ENCODE measurements around the gene HOTAIR.

The HOTAIR gene

GRCh38 chr12:53955776-53956250, 18.9 kb downstream of the HOTAIR start:
- DNase-seq = no peak

- DNase-seq = no peak
Observed at GRCh38 chr12:53955036-53955775, 19.5 kb downstream of the HOTAIR start.

- no peak for DNase-seq
Observed at GRCh38 chr12:53954694-53955035, 20.1 kb downstream of the HOTAIR start, which contains the start of gene HOXC12. HOXC12 (plus strand) TSS chr12:53954903; CDS start chr12:53954930, 27 bp downstream.

DNA sequence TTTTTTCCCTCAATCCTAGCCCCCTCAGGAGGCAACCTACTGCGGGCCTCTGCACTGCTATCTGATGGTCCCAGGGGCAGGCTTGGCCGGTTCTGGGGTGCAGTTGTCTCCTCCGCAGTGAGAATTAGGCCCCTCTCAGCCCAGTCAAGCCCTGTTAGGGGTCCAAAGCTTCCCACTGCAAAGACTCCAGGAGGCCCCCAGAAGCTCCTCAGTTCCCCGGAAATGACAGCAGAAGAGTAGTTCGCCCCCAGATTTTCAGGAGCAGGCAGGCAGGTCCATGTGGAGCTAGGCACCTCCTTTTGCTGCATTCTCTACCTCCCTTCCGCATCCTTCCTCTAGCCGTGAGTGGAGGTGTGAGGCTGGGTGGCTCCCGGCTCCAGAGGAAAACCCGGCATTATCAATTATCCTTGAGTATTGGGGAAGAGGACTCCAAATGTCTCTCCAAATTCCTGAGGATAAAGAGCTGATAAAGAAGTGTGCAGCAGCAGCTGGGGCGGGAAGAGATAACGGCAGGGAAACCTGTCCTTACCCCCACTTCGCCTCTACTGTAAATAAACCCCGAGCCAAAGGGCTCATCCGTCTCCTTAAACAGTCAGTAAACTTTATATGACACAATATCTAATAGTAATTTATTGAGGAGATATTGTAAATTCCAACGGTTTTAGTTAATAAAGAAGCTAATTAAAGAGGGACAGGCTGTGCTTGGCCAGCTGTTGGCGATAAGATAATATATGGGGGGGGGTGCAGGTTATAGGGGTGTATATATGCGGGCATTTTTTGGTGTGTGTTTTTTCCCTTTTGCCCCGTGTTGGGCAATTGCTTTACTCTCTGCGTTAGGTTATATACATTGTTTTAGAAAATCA, 20.7 kb downstream of the HOTAIR start:
- DNase-seq = no peak

- DNase-seq = no peak
Observed at GRCh38 chr12:53952871-53953734, 21.7 kb downstream of the HOTAIR start.

DNA sequence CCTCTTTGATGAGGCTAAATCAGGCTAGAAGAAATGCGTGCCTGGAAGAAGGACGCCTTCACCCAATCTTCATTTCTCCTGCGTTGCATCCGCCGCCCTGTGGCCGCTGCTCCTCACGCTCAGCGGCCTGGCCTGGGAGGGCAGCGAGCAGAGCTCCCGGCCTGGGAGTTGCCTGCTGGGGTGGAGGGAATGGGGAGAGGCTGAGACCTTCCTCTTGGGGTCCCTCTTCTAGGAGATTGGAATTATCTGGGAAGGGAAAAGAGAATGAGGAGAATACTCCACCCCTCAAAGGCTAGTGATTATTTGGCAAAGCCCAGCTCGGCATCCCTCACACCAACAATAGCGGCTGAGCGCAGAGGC, 22.4 kb downstream of the HOTAIR start:
- DNase-seq = no peak

DNA sequence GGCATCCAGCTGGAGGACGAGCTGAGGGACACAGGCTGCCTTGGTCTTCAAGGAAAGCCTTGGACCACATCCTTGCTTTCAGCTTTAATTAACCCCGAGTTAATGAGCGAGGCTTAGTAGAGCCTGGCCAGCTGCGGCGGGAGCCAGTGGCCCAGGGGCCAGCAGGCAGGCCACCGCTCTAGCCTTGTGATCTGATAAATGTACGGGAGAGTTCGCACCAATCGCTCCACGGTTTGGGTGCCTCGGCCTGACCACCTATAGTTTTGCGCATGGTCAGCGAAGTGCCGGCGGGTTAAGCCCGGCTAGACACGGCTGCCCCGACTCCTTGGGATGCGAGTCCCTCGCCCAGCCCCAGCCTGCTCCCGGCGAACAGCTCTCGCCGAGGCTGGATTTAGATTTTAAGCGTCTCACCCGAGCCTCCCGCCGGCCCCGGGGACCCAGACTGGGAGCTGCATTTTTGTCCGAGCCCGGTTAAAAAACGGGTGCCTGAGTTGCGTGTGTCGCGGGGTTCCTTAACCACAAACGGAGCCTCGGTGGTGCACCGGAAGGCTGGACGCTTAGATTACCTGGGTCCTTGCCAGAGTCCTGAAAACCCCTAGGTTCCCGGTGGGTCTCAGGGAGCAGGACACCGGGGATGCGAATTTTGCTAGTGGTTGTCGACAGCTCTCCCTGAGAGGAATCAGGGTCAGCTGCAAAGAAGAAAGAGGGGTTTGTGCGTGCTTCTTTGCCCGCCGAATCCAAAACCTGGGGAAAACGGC, 23.0 kb downstream of the HOTAIR start:
- no peak for DNase-seq

- no peak for DNase-seq
Observed at GRCh38 chr12:53950789-53951576, 23.8 kb downstream of the HOTAIR start.

DNA sequence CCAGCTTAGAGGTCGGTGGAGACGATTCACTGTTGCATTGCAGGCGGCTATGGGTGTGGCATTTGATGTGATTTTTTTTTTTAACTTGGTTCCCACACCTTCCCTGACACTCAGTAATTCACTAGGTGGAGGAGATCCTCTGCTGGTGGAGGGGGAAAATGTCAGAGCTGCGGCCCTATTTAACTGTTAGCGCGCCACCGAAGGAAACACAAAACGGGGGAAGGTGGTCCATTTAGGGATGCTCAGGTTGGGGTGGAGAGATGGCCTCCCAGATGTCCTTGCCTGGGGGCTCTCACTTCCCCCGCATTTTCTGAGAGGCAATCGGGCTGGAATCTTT, 24.3 kb downstream of the HOTAIR start:
- DNase-seq = no peak

- DNase-seq = no peak
Observed at GRCh38 chr12:53949631-53950436, 24.9 kb downstream of the HOTAIR start.

- no peak for DNase-seq
Observed at GRCh38 chr12:53948650-53949593, 25.8 kb downstream of the HOTAIR start.

GRCh38 chr12:53947743-53948142, 27.0 kb downstream of the HOTAIR start:
- no peak for DNase-seq

GRCh38 chr12:53944907-53945847, 29.6 kb downstream of the HOTAIR start:
- DNase-seq = no peak

- DNase-seq = no peak
Observed at GRCh38 chr12:53944209-53944608, 30.5 kb downstream of the HOTAIR start.

DNA sequence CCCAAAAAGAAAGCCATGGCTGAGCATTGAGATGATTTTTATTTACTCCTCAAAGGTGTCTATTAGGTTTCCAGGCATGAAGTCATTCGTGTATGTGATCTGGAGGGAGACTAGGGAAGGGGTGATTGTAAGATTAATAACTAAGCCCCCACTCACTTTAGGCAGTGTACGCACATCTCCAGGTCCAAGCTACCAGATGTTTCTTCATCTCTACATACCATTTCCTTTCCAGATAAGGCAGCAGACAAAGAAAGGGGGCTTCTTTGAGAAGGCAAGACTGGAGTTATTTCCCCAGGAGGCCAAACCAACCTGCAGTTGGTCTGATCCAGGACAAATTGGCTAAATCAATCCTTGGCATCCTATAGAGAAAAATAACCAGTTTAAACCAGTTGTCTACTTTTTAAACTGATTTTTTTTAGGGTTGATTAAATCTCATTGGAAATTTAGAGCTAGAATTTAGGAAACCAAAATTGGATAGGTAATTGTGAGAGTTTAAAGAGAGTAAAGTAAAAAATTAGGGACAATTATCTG, 32.2 kb downstream of the HOTAIR start:
- DNase-seq = no peak

DNA sequence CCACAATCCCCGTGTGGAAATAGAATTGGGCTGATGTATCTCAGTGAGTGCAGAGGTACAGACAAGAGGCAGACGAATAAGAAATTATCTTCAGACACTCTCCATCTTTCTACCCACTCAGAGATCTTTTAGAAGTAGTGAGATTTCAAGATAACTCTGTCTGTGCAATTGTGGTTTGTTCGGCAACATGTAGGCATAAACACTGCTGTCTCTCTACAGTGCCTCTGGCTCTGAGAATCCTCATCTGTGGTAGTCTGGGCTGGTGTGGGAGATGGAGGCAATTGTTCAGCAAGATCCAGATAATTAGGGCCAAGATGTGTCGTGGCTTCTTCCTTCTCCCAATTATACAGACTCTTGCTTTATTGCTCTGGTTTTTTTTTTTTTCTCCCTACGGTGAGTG, 33.0 kb downstream of the HOTAIR start:
- no peak for DNase-seq

- no peak for DNase-seq
Observed at GRCh38 chr12:53941187-53941586, 33.6 kb downstream of the HOTAIR start.

- DNase-seq = no peak
Observed at GRCh38 chr12:53940443-53941014, 34.2 kb downstream of the HOTAIR start.
